GM21423 (cell line): ENCODE results near the gene NT5DC3.
"Not testable (repeated sequence)": the region's sequence is repeated elsewhere in the genome, so short reads cannot be mapped to it uniquely, and the experiment has no call there.

Experiments
- ATAC-seq: cut with Tn5 transposase; IDR thresholded peaks from one replicate; pipeline ENCODE4 v1.9.1; 2021; ENCODE audit warnings: mild to moderate bottlenecking, moderate library complexity; ENCODE audit not compliant: unreplicated experiment

NT5DC3 gene

DNA sequence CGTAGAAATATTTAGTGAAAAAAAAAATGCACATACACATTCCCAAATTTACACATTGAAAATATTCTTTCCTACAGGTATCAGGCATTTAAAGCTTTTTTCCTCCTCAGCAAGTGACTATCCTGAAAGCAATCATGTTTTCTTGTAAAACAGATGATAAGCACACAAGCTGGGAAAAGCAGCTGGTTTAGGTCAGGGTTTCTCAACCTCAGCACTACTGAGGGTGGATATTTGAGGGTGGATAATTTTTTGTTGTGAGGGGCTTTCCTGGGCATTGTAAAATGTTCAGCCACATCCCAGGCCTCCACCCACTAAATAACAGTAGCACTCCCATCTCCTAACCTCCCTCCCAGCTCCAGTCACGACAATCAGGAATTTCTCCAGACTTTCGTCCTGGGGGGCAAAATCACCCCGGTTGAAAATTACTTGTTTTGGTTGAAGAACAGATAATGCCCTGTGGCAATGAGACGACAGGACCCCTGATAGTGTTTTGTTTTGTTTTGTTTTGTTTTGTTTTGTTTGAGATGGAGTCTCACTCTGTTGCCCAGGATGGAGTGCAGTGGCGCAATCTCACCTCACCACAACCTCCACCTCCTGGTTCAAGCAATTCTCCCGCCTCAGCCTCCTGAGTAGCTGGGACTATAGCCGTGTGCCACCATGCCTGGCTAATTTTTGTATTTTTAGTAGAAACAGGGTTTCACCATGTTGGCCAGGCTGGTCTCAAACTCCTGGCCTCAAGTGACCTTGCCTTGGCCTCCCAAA lies 15.0 kb upstream of the NT5DC3 start:
- no peak for ATAC-seq

DNA sequence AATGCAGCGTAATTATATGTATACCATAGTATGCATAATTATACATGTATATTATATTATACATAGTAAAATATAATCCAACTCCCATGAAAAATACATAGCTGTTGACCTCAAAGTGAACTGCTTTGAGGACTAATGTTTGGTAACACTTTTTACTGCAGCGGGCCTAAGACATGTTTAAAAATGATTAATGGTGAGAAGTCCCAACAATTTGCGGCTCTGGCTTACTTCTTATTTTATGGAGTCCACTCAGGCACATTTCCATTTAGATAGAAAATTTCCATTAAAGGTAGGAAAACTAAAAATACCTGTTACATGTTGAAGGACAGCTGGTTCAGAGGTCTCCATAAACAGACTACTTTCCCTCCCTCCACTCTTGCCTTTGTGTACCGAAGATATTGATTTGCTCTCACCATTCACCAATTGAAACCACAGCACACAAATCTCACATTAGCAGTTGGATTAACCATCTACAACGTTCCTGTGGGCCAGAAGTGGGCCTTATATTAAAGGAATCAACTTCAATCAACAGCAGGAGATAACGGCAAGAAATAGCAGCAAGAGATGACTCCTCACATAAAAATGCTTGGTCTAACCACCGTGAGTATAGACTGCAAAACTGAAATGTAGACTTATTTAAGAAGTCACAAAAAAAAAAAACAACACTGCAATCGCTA lies 14.1 kb upstream of the NT5DC3 start:
- no peak for ATAC-seq

DNA sequence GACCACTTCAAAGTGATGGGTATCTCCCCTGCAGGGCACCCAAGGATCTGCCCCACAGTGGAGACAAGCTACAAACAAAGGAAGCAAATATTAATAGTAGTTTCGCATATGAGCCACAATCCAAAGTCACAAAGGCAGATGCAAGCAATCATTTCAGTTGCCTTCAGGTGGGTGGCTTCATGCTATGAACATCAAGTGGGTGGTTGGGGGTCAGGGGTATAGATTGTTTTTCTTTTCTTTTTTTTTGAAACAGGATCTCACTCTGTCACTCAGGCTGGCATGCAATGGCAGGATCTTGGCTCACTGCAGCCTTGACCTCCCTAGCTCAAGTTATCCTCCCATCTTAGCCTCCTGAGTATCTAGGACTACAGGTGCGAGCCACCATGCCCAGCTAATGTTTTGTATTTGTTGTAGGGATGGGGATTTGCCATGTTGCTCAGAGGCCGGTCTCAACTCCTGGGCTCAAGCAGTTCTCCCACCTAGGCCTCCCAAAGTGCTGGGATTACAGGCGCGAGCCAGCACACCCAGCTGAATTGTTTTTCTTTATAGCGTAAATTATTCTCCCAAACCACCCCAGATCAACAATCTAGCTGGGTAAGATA lies 13.4 kb upstream of the NT5DC3 start:
- no peak for ATAC-seq

DNA sequence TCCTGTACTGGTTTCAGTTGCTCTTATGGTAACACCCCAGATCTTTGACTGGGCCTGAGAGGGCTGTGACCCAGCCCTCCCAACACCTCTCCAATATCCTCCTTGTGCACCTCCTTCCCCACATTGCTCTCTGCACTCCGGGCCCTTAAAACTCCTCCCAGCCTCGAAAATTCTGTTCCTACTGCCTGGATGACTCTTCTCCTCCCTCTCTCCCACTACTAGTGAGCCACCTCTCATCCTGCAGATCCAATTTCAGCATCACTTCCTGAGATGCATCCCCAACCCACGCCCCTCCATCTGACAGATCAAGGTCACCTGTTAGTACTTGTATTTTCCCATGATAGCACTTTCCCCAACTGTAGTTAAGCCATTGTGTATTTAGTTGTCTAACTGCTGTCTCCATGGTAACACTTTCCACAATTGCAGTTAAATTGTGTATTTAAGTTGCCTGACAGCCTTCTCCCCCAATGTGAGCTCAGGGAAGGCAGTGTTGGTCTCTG lies 11.5 kb upstream of the NT5DC3 start:
- no peak for ATAC-seq

DNA sequence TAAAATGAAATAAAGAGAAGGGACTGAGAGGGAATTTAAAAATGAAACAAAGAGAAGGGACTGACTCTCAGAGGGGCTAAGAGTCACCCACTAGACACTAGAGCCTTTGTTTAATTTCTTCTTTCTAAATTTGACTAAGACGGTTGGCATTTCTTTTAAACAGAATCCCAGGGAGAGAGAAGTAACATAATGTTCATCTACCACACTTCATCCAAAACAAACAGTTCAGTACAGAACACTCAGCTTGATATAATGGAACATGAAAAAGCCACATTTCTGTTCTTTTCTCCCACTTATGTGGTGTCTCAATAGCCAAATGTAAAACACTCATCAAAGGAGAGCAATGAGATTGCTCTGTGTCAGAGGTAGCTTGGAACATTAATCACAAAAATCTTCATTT lies 10.1 kb upstream of the NT5DC3 start:
- ATAC-seq = no peak

DNA sequence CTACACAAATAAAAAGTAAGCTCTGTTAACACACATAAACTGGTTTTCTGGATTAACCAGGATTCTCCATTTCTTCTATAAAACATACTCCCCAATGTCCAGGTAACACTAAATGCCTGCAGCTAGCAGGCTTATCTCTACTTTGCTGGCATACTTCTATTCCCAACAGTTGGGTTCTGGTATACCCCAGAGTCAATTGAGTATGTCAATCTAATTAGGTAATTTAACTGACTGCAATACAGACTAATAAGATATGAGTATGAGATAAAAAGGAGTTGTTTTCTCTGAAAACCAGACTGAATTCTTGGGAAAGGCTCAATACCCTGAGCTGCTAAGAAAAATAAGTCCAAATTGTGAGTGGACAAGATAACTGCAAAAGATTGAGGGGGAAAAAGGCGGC lies 9.4 kb upstream of the NT5DC3 start:
- no peak for ATAC-seq

DNA sequence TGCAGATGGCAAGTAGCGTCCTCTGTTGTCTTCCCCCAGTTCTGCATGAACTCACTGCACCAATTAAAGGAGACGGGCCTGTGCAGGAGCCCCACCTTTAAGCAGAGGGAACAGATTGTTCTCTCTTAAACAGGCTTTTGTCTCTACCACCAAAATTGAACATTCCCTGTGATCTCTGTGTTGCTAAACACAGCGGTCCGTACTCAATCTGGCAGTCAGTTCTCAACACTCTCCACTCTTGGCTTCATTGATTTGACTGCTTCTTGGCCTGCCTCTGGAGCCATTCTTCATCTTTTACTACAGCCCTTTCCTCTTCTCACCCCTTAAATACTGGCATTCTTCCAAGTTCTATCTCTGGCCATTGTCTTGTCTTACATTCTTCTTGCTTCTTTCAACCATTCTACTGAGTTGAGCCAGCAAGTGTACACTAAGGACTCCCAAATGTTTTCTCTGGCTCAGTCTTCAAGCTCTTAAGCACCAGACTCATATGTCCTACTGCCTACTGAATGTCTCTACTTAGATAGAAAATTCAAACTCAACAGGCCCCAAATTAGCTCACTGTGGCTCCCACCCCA lies 8.0 kb upstream of the NT5DC3 start:
- ATAC-seq = no peak

DNA sequence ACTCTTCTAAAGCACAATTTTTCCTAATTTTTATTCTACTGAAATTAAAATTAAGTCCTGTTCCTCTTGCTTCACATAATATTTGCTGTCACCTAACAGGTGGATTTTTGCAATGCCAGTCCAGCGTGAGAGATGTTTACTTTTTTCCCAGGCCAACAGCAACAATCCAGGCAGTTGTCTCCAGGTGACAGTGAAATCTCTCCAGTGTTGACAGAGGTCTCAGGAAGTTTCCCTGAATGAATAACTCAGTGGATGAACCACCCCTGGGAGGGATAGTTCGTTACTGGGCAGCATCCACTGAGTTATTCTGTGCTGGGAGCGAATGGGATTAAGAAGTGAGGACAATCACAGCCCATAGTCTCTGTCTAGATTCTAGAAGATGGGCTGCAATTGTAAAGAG lies 7.1 kb upstream of the NT5DC3 start:
- no peak for ATAC-seq

DNA sequence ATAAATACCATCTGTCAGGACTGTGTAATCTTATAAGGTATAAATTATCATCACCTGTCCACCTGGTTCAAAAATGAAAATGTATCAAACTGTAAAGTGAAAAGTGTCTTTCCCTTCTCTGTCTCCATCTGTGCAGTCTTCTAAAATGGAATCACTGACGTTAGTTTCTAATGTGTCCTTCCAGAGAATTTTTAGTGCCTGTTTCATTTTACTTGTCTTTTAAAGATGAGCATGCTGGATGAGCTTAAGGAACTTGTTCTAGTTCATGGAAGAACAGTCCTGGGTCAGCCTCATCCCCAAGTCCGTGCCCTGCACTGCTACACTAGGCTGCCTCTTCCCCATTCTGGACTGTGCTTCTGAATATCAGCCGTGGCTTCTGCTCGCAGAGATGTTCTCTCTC lies 5.4 kb upstream of the NT5DC3 start:
- ATAC-seq = no peak

DNA sequence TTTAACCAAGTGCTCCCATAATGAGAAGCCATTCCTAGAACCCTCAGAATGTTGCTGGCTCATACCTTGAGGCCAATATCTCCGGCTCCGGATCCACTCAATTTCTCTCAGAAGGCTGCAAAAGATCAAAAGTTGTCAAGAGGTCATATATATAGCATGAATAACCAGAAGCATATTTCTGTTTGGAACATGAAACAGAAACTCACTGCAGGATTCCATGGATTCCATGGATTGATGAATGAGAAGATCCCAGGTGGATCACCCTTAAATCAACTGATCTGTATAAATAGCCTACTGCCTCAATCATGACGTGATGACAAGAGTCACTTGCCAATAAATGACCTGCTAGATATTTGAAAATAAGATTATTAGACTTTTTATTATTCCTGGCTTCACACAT lies 3.3 kb upstream of the NT5DC3 start:
- ATAC-seq = no peak

DNA sequence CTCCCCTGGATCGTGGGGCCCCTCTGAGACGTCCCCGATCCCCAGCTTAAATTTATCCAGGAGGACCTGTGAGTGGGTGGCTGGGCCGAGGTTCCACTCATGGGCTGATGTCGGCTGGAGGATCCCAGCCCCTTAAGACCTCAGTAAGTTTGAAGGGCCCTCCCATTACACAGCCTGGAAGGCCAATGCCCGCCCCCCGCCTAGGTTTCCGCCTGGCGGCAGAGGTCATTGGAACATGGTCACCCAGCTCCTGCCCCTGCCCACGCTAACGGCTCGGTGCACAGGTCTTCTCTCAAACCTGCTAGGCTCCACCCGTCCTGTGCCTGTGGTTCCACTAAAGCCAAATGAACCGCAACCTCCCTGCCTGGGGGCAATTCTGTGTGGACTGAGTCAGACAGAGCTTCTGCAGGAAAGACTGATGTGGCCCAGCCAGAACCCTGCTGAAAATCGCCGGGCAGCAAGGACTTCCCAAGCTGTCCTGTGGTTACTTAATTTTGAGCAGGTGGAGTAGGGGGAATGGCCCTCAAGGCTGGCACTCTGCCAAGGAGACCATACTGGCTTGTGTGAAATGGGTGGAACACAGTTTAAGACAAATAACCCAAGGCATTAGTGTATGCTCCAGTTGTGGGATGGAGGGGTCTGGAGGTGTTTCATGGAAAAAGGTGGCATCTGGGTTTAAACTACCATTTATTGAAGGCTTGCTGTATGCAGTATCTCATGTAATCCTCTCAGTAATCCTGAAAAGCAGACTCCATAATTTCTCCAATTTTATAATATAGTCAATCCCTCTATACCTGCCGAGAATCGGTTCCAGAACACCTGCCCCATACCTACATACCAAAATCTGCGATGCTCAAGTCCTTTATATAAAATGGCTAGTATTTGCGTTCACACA lies 903 bp upstream of the NT5DC3 start:
- peak; percentile 20 for ATAC-seq

DNA sequence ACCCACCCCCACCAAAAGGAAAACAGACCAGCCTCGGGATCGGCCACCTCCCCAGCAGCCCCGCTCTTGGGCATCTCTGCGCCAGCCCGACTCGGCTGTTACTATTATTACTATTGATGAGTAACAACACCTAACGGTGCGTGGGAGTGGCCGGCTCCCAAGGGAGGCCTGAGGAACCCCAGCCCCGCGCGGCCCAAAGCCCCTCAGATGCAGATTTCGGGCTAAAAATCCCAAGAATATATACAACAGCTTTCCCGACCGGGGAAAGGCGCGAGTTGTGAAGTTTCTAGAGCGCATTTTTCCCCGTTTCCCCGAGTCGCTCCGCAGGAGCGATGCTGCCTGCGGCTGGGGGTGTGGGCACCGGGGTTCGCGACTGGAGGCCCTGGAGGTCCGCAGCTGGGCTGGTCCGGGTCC lies 565 bp downstream of the NT5DC3 start:
- ATAC-seq = peak; percentile 29

DNA sequence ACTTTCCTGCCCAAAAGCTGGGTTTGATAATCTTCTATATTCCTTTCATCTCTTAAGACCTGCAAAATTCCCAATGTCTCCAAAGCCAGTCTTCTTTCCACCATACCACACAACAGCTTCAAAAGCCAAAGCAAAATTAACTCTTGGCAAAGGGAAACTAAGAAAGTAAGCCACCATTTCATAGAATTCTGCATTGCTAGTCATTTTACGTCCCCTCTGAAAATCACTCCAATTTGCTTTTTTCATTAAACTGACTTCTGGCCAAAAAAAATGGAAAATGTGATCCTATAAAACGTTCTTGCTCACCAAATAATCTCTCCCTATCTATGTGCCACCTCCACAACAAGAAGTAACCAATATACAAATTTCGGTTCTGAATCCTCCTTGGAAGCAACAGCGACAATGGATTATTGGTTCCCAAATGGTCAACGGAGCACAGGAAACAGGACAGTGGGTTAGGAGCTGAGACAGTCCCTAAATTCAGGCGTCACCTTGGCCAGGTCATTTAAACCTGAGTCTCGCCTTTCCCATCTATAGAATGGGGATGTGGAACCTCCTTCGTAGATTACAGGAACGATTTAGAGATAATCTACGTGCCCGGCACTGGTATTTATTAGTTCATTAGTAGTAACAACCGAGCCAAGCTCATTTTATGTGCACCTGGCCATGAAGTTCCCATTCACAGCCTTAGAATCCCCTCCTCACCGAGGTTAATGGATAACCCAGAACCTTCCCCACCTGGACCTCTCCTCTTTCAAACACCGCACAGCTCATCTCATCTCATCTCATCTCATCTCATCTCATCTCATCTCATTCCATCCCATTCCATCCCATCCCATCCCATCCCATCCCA lies 1.2 kb downstream of the NT5DC3 start:
- ATAC-seq = no peak

DNA sequence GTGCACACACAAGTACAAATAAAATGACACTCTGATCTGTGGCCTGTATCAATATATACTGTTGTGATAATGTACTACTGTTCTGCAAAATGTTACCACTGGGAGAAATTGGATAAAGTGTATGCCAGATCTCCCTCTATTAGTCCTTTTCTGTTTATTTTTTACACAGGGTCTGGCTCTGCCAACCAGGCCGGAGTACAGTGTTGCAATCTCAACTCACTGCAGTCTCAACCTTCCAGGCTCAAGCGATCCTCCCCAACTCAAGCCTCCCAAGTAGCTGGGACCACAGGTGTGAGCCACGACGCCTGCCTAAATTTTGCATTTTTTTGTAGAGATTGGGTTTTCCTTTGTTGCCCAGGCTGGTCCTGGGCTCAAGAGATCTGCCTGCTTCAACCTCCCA lies 1.9 kb downstream of the NT5DC3 start:
- no peak for ATAC-seq

DNA sequence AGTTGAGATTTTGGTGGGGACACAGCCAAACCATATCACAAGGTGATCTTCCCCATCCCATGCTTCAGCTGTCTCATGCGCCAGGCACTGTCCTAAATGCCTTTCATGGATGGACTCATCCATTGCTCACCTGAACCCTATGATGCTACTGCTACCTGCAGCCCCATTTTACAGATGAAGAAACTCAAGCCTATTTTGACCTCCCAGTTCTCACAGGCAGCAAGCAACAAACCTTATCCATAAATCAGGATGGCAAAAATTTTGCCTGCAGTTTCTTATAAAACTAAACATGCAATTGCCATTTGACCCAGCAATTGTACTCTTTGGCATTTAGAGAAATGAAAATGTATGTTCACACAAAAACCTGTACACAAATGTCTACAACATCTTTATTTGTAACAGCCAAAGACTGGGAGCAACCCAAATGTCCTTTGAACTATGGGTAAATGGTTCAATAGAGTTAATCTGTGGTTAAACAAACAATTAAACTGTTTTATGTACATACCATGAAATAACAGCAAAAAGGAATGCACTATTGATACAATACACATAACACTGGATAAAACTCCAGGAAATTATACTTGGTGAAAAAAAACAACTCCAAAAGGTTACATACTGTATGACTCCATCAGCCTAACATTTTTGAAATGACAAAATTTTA lies 2.6 kb downstream of the NT5DC3 start:
- ATAC-seq = no peak

DNA sequence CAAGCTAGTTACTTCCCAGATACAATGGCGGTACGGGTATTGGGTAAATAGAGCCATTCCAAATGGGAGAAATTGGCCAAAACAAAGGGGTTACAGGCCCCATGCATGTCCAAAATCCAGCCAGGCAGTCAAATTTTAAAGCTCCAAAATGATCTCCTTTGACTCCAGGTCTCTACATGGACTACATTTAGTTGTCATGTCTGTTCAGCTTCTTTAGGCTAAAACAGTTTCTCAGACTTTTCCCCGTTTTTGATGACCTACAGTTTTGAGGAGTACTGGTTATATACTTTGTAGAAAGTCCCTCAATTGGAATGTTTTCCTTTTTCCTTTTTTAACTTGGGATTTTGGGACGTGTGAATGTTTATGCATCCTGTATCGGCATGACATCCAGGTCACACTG lies 4.7 kb downstream of the NT5DC3 start:
- ATAC-seq = no peak

DNA sequence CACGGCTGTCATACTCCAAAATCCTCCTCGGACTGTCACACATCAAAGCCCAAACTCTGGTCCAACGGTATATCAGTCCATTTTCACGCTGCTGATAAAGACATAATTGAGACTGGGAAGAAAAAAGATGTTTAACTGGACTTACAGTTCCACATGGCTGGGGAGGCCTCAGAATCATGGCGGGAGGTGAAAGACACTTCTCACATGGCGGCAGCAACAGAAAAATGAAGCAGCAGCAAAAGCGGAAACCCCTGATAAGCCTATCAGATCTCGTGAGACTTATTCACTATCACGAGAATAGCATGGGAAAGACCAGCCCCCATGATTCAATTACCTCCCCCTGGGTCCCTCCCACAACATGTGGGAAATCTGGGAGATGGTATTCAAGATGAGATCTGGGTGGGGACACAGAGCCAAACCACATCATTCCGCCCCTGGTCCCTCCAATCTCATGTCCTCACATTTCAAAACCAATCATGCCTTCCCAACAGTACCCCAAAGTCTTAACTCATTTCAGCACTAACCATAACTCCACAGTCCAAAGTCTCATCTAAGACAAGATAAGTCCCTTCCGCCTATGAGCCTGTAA lies 5.2 kb downstream of the NT5DC3 start:
- ATAC-seq = not testable (repeated sequence)

DNA sequence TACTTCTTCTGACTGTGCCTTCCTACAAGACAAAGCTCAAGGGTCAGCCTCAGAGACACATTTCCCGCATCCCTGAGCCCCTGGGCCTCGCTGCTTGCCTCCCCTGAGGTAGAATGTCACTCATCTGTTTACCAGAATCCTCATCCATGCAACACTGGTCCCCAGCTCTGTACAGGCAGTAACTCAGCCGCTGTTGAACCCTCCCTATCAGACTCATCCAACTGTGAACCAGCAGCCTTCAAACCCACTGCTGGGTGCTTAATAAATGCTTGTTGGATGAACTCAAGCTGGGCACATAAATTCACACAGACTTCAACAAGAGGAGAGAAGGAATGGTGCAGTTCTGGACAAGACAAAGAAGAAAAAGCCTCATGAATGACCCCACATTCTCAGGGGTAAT lies 6.1 kb downstream of the NT5DC3 start:
- no peak for ATAC-seq

DNA sequence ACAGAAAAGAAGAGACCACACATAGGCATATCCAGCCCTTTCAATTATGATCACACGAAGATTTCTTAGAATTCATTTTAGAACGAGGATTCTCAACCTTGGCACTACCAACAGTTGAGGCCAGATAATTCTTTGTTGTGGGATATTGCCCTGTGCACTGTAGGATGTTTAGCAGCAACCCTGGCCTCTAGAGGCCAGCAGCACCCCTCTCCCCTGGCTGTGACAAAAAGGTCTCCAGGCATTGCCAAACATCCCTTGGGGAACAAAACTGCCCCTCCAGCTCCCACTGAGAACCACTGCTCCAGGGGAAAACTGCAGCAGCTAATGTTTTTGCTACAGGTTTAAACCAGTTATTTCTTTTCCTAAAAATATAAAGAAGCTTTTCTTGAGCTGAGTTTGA lies 7.1 kb downstream of the NT5DC3 start:
- no peak for ATAC-seq
